NCI-H345 (cell line): ENCODE measurements around the gene CUBN.
"Not testable (repeated sequence)": the region's sequence is repeated elsewhere in the genome, so short reads cannot be mapped to it uniquely, and the experiment has no call there.

Experiments
- DNase-seq: peaks from one replicate; lab custom pipeline; 2025; lab: John Stamatoyannopoulos, UW

The CUBN gene

DNA sequence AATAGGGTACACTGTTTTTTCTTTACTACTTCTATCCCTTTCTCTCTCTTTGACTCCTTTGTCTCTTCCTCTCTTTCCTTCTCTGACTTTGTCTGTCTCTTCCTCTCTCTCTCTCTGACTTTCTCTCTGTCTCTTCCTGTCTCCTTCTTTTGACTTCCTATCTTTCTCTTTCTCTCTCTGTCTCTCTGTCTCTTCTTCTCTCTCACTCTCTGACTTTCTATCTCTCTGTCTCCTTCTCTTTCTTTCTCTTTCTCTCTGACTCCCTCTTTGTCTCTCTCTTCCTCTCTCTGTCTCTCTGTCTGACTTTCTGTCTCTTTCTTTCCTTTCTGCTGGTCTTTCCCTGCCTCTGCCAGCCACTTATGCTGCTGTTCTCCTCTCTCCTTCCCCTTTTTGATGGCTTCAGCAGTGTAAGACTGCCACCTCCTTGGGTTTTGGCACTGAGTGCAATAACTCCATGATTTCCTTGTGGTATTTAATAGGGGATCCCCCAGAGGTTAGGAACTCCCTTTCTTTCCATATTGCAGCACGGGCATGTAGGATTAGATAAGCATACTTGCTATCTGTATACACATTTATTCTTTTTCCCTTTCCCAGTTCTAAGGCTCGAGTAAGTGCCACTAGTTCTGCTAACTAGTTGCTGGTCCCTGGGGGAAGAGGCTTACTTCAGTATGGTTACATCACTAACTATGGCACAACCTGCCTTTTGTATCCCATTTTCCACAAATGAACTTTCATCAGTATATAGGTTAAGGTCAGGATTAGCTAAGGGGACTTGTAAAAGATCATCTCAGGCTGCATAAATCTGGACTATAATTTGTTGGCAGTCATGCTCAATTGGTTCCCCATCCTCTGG is 116.3 kb downstream of the CUBN start:
- not testable (repeated sequence) for DNase-seq

DNA sequence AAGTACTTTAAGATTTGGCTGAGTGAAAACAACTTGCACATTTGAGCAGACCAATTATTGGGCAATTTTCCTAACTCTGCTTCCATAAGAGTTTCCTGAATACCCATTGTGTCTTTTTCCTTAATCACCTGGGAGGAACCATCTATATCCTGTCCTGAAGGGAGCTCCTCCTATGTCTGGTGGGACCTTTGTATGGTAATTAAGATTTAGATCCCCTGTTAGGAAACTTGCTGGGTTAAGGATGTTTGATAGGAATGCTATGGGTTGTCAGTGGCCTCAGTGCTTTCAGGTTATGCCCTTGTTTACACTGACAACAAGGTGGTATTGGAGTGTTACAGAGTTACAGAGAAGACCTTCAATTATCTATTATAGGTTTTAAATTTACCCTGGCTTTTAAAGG is 116.9 kb downstream of the CUBN start:
- not testable (repeated sequence) for DNase-seq

- DNase-seq: no peak
Observed at GRCh38 chr10:17010363-17011145, 119.1 kb downstream of the CUBN start.

- no peak for DNase-seq
Observed at GRCh38 chr10:17009212-17009700, 120.4 kb downstream of the CUBN start.

GRCh38 chr10:17007418-17007770 is 122.2 kb downstream of the CUBN start:
- no peak for DNase-seq

- DNase-seq: no peak
Observed at GRCh38 chr10:17006631-17007417, 122.8 kb downstream of the CUBN start.

- no peak for DNase-seq
Observed at GRCh38 chr10:17005621-17006566, 123.7 kb downstream of the CUBN start.

- no peak for DNase-seq
Observed at GRCh38 chr10:17004801-17005380, 124.7 kb downstream of the CUBN start.

- no peak for DNase-seq
Observed at GRCh38 chr10:17003651-17004286, 125.8 kb downstream of the CUBN start.

DNA sequence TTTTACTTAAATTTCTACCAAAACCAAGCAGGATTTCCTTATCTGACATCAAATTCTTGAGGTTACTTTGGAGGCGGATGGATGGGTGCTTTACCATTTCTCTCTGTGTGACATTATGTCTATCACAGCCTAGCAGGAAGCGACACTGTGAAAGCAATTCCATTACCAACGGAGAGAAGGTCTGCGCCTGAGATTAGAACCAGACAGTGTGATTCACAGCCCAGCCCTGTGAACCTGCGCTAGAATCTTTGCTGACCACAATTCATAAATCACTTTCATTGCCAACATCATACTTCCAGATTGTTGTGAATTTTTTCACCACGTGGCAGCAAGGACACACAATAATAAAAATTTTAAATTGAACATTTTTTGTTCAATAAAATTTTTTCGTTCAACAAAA is 126.5 kb downstream of the CUBN start:
- DNase-seq: no peak

GRCh38 chr10:17001961-17002749 is 127.5 kb downstream of the CUBN start:
- DNase-seq: no peak

- DNase-seq: no peak
Observed at GRCh38 chr10:17001297-17001744, 128.3 kb downstream of the CUBN start.

DNA sequence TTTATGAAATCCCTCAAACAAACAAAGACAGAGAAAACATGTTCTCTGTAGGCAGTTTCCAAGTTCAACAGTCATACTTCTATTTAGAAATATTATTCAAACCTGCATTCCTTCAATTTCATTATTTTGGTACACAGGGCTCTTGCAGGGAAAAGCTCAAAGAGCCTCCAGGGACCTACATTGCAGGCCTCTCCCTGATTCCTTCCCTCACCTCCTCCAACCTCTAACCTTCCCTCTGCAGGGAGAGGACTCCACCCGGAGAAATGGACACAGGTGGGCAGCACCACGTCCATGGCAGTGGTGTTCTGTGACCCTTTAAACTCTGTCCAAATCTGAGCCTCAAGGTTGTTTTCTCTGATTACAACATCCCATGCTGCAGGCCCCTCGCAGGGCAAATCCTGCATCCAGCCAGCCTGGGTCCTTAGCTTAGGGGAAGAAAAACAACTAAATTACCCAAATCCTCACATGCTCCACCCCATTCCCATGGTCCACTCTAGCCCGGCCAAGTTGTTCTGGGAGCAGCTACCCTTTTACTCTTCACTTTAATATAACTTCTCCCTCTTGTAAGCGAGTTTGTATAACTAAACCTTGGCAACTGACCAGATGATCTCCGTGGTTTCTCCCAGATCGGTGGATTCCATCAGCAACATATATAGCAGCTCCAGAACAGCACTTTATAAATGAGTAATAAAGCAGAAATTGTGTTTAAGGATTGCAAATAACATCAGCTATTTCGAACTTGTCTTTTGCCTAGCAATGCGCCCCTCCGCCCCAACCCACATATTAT is 129.8 kb downstream of the CUBN start:
- DNase-seq: no peak

- DNase-seq: no peak
Observed at GRCh38 chr10:16996530-16996964, 133.1 kb downstream of the CUBN start.

- DNase-seq: no peak
Observed at GRCh38 chr10:16995867-16996529, 133.6 kb downstream of the CUBN start.

GRCh38 chr10:16993186-16993585 is 136.4 kb downstream of the CUBN start:
- no peak for DNase-seq

DNA sequence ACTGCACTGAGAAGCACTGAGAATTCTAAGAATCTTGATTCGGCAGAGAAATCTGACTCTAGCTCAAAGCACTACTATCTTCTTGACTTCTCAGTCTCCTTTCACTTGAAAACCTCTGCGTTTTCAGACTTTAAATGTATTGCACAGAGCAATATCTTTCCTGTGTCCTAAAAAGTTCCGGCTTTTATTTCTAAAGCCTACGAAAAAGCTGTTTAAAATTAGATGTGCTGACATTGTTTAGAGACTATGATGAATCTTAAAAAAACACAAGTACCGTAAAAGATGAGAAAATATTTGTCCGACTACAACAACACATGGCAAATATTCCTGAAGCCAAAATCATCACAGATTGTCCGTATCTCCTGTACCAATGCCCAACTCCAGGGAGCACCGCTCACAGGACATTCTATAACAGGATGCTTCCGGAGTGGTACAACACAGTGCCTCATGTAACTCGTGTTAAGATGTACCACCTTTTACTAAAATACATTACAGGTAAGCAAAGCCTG is 136.9 kb downstream of the CUBN start:
- no peak for DNase-seq

DNA sequence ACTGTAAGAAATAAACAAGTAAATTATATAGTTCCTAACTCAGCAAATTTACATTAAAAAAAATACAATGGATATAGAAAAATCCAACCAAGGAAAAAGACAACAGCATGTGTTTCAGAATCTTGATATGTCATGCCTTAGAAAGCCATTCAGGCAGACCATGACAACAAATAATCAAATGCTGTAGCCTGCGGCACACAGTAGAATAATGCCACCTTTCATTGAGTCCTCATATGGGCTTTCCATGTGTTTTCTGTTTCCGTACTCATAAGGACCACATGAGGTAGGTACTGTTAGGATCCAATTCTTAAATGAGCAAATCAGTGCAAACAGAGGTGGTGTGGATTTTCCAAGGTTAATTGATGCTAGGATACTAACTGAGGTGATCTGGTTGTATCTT is 138.6 kb downstream of the CUBN start:
- no peak for DNase-seq
